Kidney (tissue), 14 donors: ENCODE measurements around the gene NHSL1. TPM values are rescaled to one million over a fixed set of nuclear protein-coding genes. Genes with fewer than 3 reads are reported as not detected.

Experiments
- DNase-seq, 5 donors: peaks; one replicate each; pipeline ENCODE4 v3.0.0-alpha.2; 2013 to 2020
- FAIRE-seq: peaks from 2 replicates; lab custom pipeline; 2012; peaks lifted over from hg19 to GRCh38; lab: Jason Lieb, UNC
- H3K27ac ChIP-seq, 2 donors: one replicate each; pipeline ENCODE4 v1.7.0; 2013; ENCODE audit warnings: low read depth in 2 of 2, low read length in 2 of 2, inconsistent platforms in 1 of 2
- H3K27me3 ChIP-seq: one replicate; pipeline ENCODE4 v1.7.1; 2013; ENCODE audit warnings: low read length, inconsistent platforms; ENCODE audit not compliant: control insufficient read depth, insufficient read depth
- H3K36me3 ChIP-seq, 3 donors: one replicate each; pipeline versions ENCODE4 v1.7.0 to v1.7.1; 2013; ENCODE audit warnings: low read length in 3 of 3, control low read depth in 1 of 3, inconsistent platforms in 1 of 3; ENCODE audit not compliant: insufficient read depth in 3 of 3, control insufficient read depth in 2 of 3
- H3K4me1 ChIP-seq, 3 donors: one replicate each; pipeline versions ENCODE4 v1.7.0 to v1.7.1; 2013; ENCODE audit warnings: low read length in 3 of 3, inconsistent platforms in 1 of 3, low read depth in 1 of 3; ENCODE audit not compliant: control insufficient read depth in 2 of 3, insufficient read depth in 2 of 3
- H3K4me3 ChIP-seq, 3 donors: one replicate each; pipeline versions ENCODE4 v1.7.0 to v1.8.1; 2013; ENCODE audit warnings: low read length in 3 of 3, control low read depth in 1 of 3, inconsistent platforms in 1 of 3
- H3K9ac ChIP-seq, 3 donors: one replicate each; pipeline versions ENCODE4 v1.7.0 to v1.7.1; 2013; ENCODE audit warnings: low read length in 3 of 3, control low read depth in 1 of 3, inconsistent platforms in 1 of 3
- H3K9me3 ChIP-seq, 3 donors: one replicate each; pipeline versions ENCODE4 v1.7.0 to v1.7.1; 2013; ENCODE audit warnings: low read length in 3 of 3, control low read depth in 1 of 3, inconsistent platforms in 1 of 3; ENCODE audit not compliant: control insufficient read depth in 2 of 3, insufficient read depth in 1 of 3
- intact Hi-C: fragments of 100-400 bp; cut with DNase I; formaldehyde crosslinking; loops from one replicate; pipeline ENCODE4 v1.11.1; 2022
- polyA plus RNA-seq: library from polyadenylated mRNA; stranded (reverse); fragments of 350-450 nt; fragmentation: Illumina TruSeq; extraction: RNeasy Lipid Tissue Mini Kit (QIAGEN cat#74804); gene quantifications from one replicate; pipeline ENCODE4 v1.2.3, GENCODE V29; 2014; ENCODE audit warnings: low read depth, low replicate concordance; ENCODE audit not compliant: insufficient read depth
- total RNA-seq: library from RNA; stranded (reverse); fragmentation: NEBNext Ultra II Directional; extraction: Animal tissue kit (Norgen Biotek cat#: 25700); gene quantifications from one replicate; pipeline ENCODE4 v1.2.1, GENCODE V29; 2021
- TF ChIP-seq, protein P1 (sequence below): IDR thresholded peaks from 3 replicates; pipeline ENCODE4 v1.5.1; 2012; ENCODE audit warnings: mild to moderate bottlenecking, moderate library complexity, borderline replicate concordance; ENCODE audit not compliant: insufficient read depth; ENCODE audit errors: extremely low read depth
- donor health status: control.
- donor health status: control.
- donor health status: control.
- donor health status: control.
- donor health status: control.
- donor health status: DM: yes; HTN: yes; CAD: no.
- donor health status: Normal renal cell carcinoma (clear cell type).

The NHSL1 gene
- total and polyA plus RNA-seq, 2 donors from 2014 or later, result 4.4 to 31.4 TPM

DNA sequence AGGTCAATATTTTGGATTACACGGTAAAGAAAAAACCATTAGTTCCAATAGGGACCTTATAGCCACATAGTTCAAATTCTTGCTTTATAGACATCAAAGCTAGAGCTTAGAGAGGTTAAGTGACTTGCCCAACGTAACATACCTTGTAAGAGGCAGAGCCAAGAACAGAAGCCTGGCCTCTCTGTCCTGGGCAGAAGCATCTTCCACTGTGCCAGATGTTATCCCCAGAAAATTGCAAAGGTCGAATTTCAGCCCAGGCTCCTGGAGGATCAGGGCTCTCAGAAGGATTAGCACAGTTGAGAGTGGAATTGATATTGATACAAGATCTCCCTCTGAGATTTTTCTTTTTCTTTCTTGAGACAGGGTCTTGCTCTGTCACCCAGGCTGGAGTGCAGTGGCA is 115.5 kb downstream of the NHSL1 start:
- FAIRE-seq, result no peak
- no peaks in the 10 kb centered on the region for H3K4me1 ChIP-seq

DNA sequence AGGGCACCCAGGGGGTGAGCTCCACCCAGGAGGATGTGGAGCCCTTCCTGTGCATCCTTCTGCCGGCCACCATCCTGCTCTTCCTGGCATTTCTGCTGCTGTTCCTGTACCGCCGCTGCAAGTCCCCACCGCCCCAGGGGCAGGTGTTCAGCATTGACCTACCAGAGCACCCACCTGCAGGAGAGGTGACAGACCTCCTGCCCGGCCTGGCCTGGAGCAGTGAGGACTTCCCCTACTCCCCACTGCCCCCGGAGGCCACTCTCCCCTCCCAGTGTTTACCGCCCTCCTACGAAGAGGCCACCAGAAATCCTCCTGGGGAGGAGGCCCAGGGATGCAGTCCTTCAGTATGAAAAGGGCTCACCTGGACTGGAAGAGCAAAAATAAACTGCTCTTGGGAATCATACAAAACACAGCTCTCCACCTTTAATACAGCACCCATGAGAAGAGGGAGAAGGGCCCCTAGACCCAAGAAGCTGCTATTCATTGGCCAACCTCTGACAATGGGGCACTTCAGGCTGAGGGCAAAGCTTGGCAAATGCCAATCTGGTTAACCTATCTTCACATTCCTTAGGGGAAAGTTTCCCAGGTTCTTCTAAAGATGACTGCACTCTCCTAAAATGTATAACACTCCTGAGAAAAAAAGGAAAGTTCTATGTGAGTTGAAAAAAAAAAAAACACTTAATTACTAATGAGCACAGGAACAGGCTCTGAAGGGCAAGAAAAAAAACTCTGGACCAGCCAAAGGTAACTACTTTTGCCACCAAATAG is 116.6 kb downstream of the NHSL1 start:
- Histone ChIP-seq H3K36me3 (no peaks in the 10 kb centered on the region), H3K27ac (no peak overlapping the region), H3K27me3 (no peaks in the 10 kb centered on the region), H3K9ac (no peak overlapping the region), H3K4me3 (no peak overlapping the region), H3K9me3 (no peaks in the 10 kb centered on the region), H3K4me1 (no peaks in the 10 kb centered on the region)
- TF ChIP-seq, protein P1, sequence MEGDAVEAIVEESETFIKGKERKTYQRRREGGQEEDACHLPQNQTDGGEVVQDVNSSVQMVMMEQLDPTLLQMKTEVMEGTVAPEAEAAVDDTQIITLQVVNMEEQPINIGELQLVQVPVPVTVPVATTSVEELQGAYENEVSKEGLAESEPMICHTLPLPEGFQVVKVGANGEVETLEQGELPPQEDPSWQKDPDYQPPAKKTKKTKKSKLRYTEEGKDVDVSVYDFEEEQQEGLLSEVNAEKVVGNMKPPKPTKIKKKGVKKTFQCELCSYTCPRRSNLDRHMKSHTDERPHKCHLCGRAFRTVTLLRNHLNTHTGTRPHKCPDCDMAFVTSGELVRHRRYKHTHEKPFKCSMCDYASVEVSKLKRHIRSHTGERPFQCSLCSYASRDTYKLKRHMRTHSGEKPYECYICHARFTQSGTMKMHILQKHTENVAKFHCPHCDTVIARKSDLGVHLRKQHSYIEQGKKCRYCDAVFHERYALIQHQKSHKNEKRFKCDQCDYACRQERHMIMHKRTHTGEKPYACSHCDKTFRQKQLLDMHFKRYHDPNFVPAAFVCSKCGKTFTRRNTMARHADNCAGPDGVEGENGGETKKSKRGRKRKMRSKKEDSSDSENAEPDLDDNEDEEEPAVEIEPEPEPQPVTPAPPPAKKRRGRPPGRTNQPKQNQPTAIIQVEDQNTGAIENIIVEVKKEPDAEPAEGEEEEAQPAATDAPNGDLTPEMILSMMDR, result no peak
- intact Hi-C loops, result no loop called here
- FAIRE-seq, result no peak
- no peak for DNase-seq

More for the DNA sequence above, 115.5 kb downstream of the NHSL1 start:
- Histone ChIP-seq H3K27ac (no peak overlapping the region), H3K9me3 (no peaks in the 10 kb centered on the region), H3K9ac (no peak overlapping the region), H3K36me3 (no peaks in the 10 kb centered on the region), H3K27me3 (no peaks in the 10 kb centered on the region), H3K4me3 (no peak overlapping the region)
- intact Hi-C loops, result no loop called here
- DNase-seq, result no peak
- TF ChIP-seq, protein P1, result no peak

DNA sequence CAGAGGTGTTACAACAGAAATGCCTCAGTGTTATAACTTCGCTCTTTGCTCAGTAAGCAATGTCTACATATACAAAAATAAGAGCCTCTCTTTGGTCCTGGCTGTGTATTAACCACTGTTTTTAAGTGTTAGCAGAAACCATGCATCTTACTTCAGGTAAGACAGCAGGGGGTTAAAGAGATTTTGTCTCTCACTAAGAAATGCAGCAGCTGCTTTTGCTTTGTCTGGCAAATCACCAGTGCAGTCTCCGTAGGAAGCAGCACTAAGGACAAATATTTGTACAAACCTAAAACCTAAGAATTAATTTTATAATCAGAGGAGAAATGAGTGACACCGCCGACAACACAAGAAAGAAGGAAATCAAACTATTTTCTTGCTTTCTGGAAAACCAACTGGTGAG is 120.8 kb downstream of the NHSL1 start:
- DNase-seq (no peak), FAIRE-seq (no peak)
- no peaks in the 10 kb centered on the region for H3K9me3 ChIP-seq
- no peaks in the 10 kb centered on the region for H3K27me3 ChIP-seq
- H3K4me3 ChIP-seq, result no peak overlapping the region
- TF ChIP-seq, protein P1, result no peak
- no peak overlapping the region for H3K27ac ChIP-seq
- H3K4me1 ChIP-seq, result no peaks in the 10 kb centered on the region
- intact Hi-C loops, result no loop called here
- H3K36me3 ChIP-seq, result no peaks in the 10 kb centered on the region
- H3K9ac ChIP-seq, result no peak overlapping the region
